H1 (cell line): ENCODE measurements around the gene GXYLT1. TPM values are rescaled to one million over a fixed set of nuclear protein-coding genes. Genes with fewer than 3 reads are reported as not detected.

ENCODE experiments used
- CTCF ChIA-PET: fragments of 300-600 bp; sonication (Branson Sonifier 250); formaldehyde crosslinking; loops from one replicate; lab custom pipeline; 2021; ENCODE audit not compliant: partially characterized antibody; lab: Charles Lee
- POLR2A ChIA-PET: fragments of 300-600 bp; sonication (Branson Sonifier 250); formaldehyde crosslinking; loops from one replicate; lab custom pipeline; 2021; ENCODE audit warnings: inconsistent platforms; ENCODE audit not compliant: partially characterized antibody; lab: Charles Lee
- DNase-seq, 2 experiments: peaks; one replicate each; pipeline versions ENCODE4 v3.0.0 to v3.0.0-alpha.2; 2010 to 2022; ENCODE audit warnings: low spot score in 2 of 2, low read depth in 1 of 2, mixed read lengths in 1 of 2
- FAIRE-seq: peaks from 2 replicates; lab custom pipeline; 2011; peaks lifted over from hg19 to GRCh38; lab: Jason Lieb, UNC
- H2AFZ ChIP-seq: 2 replicates; pipeline ENCODE4 v1.8.1; 2012; ENCODE audit warnings: low read length, inconsistent platforms
- H2AK5ac ChIP-seq: 2 replicates; pipeline ENCODE4 v1.6.1; 2013; ENCODE audit warnings: low read depth, low read length
- H2BK120ac ChIP-seq: replicated peaks from 2 replicates; pipeline ENCODE3; 2013; ENCODE audit warnings: low read depth, low read length, inconsistent platforms
- H2BK12ac ChIP-seq: 2 replicates; pipeline ENCODE4 v1.6.1; 2013; ENCODE audit warnings: low read depth, low read length
- H2BK15ac ChIP-seq: 2 replicates; pipeline ENCODE4 v1.6.1; 2013; ENCODE audit warnings: low read length
- H2BK20ac ChIP-seq: 2 replicates; pipeline ENCODE4 v1.6.1; 2013; ENCODE audit warnings: low read length
- H2BK5ac ChIP-seq: 2 replicates; pipeline ENCODE4 v1.6.1; 2013; ENCODE audit warnings: low read depth, low read length
- H3K14ac ChIP-seq: 2 replicates; pipeline ENCODE4 v1.6.1; 2013; ENCODE audit warnings: inconsistent platforms; ENCODE audit not compliant: insufficient read length
- H3K18ac ChIP-seq: 2 replicates; pipeline ENCODE4 v1.6.1; 2013; ENCODE audit warnings: low read length; ENCODE audit errors: extremely low read depth
- H3K23ac ChIP-seq: 2 replicates; pipeline ENCODE4 v1.6.1; 2013; ENCODE audit warnings: inconsistent platforms; ENCODE audit not compliant: insufficient read length
- H3K23me2 ChIP-seq: 2 replicates; pipeline ENCODE4 v1.6.1; 2013; ENCODE audit warnings: low read depth, low read length
- H3K27ac ChIP-seq: 2 replicates; pipeline ENCODE4 v1.6.1; 2011; ENCODE audit warnings: low read depth, low read length, inconsistent platforms
- H3K27me3 ChIP-seq, 4 experiments: replicated peaks in 1 of 4; 1 replicate in 1 of 4; 2 replicates in 3 of 4; pipeline versions ENCODE4 v1.6.1 to v1.8.1; 2011 to 2013; ENCODE audit warnings: low read length in 3 of 4, mild to moderate bottlenecking in 3 of 4, inconsistent platforms in 2 of 4, mixed read lengths in 2 of 4, moderate library complexity in 1 of 4; ENCODE audit not compliant: control insufficient read depth in 3 of 4, insufficient read depth in 3 of 4; ENCODE audit errors: extremely low read depth in 1 of 4
- H3K36me3 ChIP-seq, 4 experiments: 2 replicates each; pipeline versions ENCODE4 v1.6.1 to v1.8.1; 2011 to 2013; ENCODE audit warnings: mild to moderate bottlenecking in 4 of 4, low read length in 3 of 4, moderate library complexity in 2 of 4, control low read depth in 1 of 4, inconsistent platforms in 1 of 4; ENCODE audit not compliant: insufficient read depth in 4 of 4, control insufficient read depth in 2 of 4
- H3K4ac ChIP-seq: replicated peaks from 2 replicates; pipeline ENCODE3; 2013; ENCODE audit warnings: low read length, low read depth, mixed read lengths, inconsistent platforms; ENCODE audit not compliant: insufficient read length
- H3K4me1 ChIP-seq, 4 experiments: replicated peaks in 1 of 4; 1 replicate in 1 of 4; 2 replicates in 3 of 4; pipeline versions ENCODE4 v1.6.1 to v1.8.1; 2011 to 2013; ENCODE audit warnings: low read length in 3 of 4, inconsistent platforms in 2 of 4, mixed read lengths in 1 of 4; ENCODE audit not compliant: insufficient read depth in 4 of 4, control insufficient read depth in 3 of 4
- H3K4me2 ChIP-seq, 2 experiments: 2 replicates each; pipeline versions ENCODE4 v1.6.1 to v1.8.1; 2011 to 2013; ENCODE audit warnings: low read depth in 2 of 2, low read length in 2 of 2, control low read depth in 1 of 2, inconsistent platforms in 1 of 2, mild to moderate bottlenecking in 1 of 2; ENCODE audit not compliant: insufficient read depth in 1 of 2
- H3K4me3 ChIP-seq, 4 experiments: fragments of 200-600, 300-600 bp in 1 of 4; sonication (generic), shearing (Covaris generic), sonication (Bioruptor Twin) in 1 of 4; 2 replicates each; pipeline versions ENCODE4 v1.5.1 to v1.8.1; 2011 to 2016; ENCODE audit warnings: low read length in 4 of 4, low read depth in 3 of 4, control low read depth in 2 of 4, inconsistent platforms in 2 of 4, mild to moderate bottlenecking in 2 of 4, mixed read lengths in 1 of 4, moderate library complexity in 1 of 4; ENCODE audit not compliant: insufficient read depth in 2 of 4; ENCODE audit errors: extremely low read depth in 1 of 4
- H3K56ac ChIP-seq: replicated peaks from 2 replicates; pipeline ENCODE3; 2013; ENCODE audit warnings: low read depth, mild to moderate bottlenecking, mixed read lengths, low read length, inconsistent platforms; ENCODE audit not compliant: insufficient read length
- H3K79me1 ChIP-seq: 2 replicates; pipeline ENCODE4 v1.6.1; 2013; ENCODE audit warnings: low read depth, low read length, control low read depth
- H3K79me2 ChIP-seq, 2 experiments: 2 replicates each; pipeline versions ENCODE4 v1.6.1 to v1.8.1; 2012 to 2013; ENCODE audit warnings: low read length in 2 of 2, mild to moderate bottlenecking in 2 of 2, inconsistent platforms in 1 of 2; ENCODE audit not compliant: insufficient read depth in 2 of 2, control insufficient read depth in 1 of 2
- H3K9ac ChIP-seq, 4 experiments: replicated peaks in 1 of 4; 1 replicate in 1 of 4; 2 replicates in 3 of 4; pipeline versions ENCODE4 v1.6.1 to v1.8.1; 2011 to 2013; ENCODE audit warnings: low read depth in 3 of 4, low read length in 3 of 4, control low read depth in 2 of 4, mild to moderate bottlenecking in 2 of 4, moderate library complexity in 2 of 4, inconsistent platforms in 1 of 4; ENCODE audit errors: extremely low read depth in 1 of 4
- H3K9me3 ChIP-seq, 2 experiments: 2 replicates each; pipeline versions ENCODE4 v1.6.1 to v1.8.1; 2012 to 2013; ENCODE audit warnings: mild to moderate bottlenecking in 2 of 2, moderate library complexity in 2 of 2, control low read depth in 1 of 2, inconsistent platforms in 1 of 2, low read depth in 1 of 2, low read length in 1 of 2, mixed read lengths in 1 of 2; ENCODE audit not compliant: insufficient read depth in 2 of 2
- H4K20me1 ChIP-seq, 2 experiments: replicated peaks in 1 of 2; 2 replicates each; pipeline versions ENCODE3 to v1.8.1; 2011 to 2013; ENCODE audit warnings: inconsistent platforms in 2 of 2, low read length in 2 of 2, mild to moderate bottlenecking in 1 of 2; ENCODE audit not compliant: insufficient read depth in 2 of 2, control insufficient read depth in 1 of 2
- H4K5ac ChIP-seq: 2 replicates; pipeline ENCODE4 v1.6.1; 2013; ENCODE audit warnings: low read length, low read depth, mixed read lengths, inconsistent platforms; ENCODE audit not compliant: insufficient read length
- H4K8ac ChIP-seq: 2 replicates; pipeline ENCODE4 v1.8.0; 2013; ENCODE audit warnings: mild to moderate bottlenecking, moderate library complexity, low read length, inconsistent platforms; ENCODE audit not compliant: insufficient read depth; ENCODE audit errors: extremely low read depth
- H4K91ac ChIP-seq: replicated peaks from 2 replicates; pipeline ENCODE3; 2013; ENCODE audit warnings: low read length, mixed read lengths, inconsistent platforms; ENCODE audit not compliant: insufficient read length
- BRCA1 ChIP-seq: IDR thresholded peaks from 2 replicates; pipeline ENCODE4 v1.6.1; 2012; ENCODE audit warnings: low read depth, low read length, improper control_type of control experiment
- CREB1 ChIP-seq: IDR thresholded peaks from 2 replicates; pipeline ENCODE4 v1.6.1; 2012; ENCODE audit warnings: inconsistent platforms
- EP300 ChIP-seq, 2 experiments: IDR thresholded peaks; 1 replicate in 1 of 2; 2 replicates in 1 of 2; pipeline ENCODE4 v1.6.1; 2011 to 2012; ENCODE audit warnings: low read depth in 2 of 2, low read length in 2 of 2, mild to moderate bottlenecking in 2 of 2, borderline replicate concordance in 1 of 2, inconsistent platforms in 1 of 2, moderate library complexity in 1 of 2
- KDM1A ChIP-seq: fragments of 200-600, 300-600 bp; sonication (generic); IDR thresholded peaks from 2 replicates; pipeline ENCODE4 v1.7.1; 2016; ENCODE audit warnings: mild to moderate bottlenecking, low read length, borderline replicate concordance
- KDM4A ChIP-seq: IDR thresholded peaks from one replicate; pipeline ENCODE4 v1.7.1; 2012; ENCODE audit warnings: low read depth, mild to moderate bottlenecking, moderate library complexity, low read length, inconsistent platforms; ENCODE audit not compliant: severe bottlenecking
- RAD21 ChIP-seq, 2 experiments: IDR thresholded peaks in 1 of 2; conservative IDR thresholded peaks in 1 of 2; 2 replicates each; pipeline ENCODE4 v1.6.1; 2011; ENCODE audit warnings: low read depth in 2 of 2, low read length in 2 of 2, improper control_type of control experiment in 1 of 2, inconsistent platforms in 1 of 2, mild to moderate bottlenecking in 1 of 2, moderate library complexity in 1 of 2
- RFX5 ChIP-seq: IDR thresholded peaks from 2 replicates; pipeline ENCODE4 v1.6.1; 2011; ENCODE audit warnings: low read depth, low read length, improper control_type of control experiment, borderline replicate concordance
- SAP30 ChIP-seq: fragments of 300-600 bp; sonication (generic); IDR thresholded peaks from 2 replicates; pipeline ENCODE4 v1.7.1; 2012; ENCODE audit warnings: low read length, moderate library complexity, mild to moderate bottlenecking, inconsistent platforms; ENCODE audit not compliant: insufficient read depth, insufficient replicate concordance
- SIRT6 ChIP-seq: IDR thresholded peaks from one replicate; pipeline ENCODE4 v1.7.1; 2012; ENCODE audit warnings: low read length, inconsistent platforms
- WGBS, 2 experiments: shearing (Covaris generic) in 1 of 2; methylation state at CpG; one replicate each; pipeline versions ENCODE4 v1.1.6 to v1.1.7; 2013 to 2015; ENCODE audit warnings: low lambda C conversion rate in 2 of 2, mixed read lengths in 2 of 2, inconsistent platforms in 1 of 2, low coverage in 1 of 2, missing lambda C conversion rate in 1 of 2; ENCODE audit not compliant: insufficient replicate concordance in 2 of 2, insufficient coverage in 1 of 2, insufficient read length in 1 of 2; ENCODE audit errors: extremely low coverage in 1 of 2, missing lambda C conversion rate in 1 of 2; 5-methylcytosine and 5-hydroxymethylcytosine counted together
- polyA plus RNA-seq, 7 experiments: library from polyadenylated mRNA; depleted of rRNA in 3 of 7; stranded (reverse) in 5 of 7; unstranded in 2 of 7; fragments of >200 nt in 5 of 7; fragments of 200-250 nt in 2 of 7; gene quantifications; 1 replicate in 5 of 7; 2 replicates in 1 of 7; 4 replicates in 1 of 7; pipeline versions ENCODE4 v1.2.1 to v1.2.3, GENCODE V29; 2011 to 2013; ENCODE audit warnings: missing spikeins in 2 of 7, mixed read lengths in 2 of 7
- total RNA-seq: library from RNA; stranded (reverse); fragmentation: NEBNext Ultra II Directional; extraction: Animal tissue kit (Norgen Biotek cat#: 25700); gene quantifications from 2 replicates; pipeline ENCODE4 v1.2.1, GENCODE V29; 2021
- TF ChIP-seq, protein P1 (sequence below): IDR thresholded peaks from 2 replicates; pipeline ENCODE4 v1.6.1; 2011; ENCODE audit warnings: low read depth, mild to moderate bottlenecking, low read length; ENCODE audit not compliant: insufficient read depth
- TF ChIP-seq, protein P2 (sequence below): IDR thresholded peaks from 2 replicates; pipeline ENCODE4 v1.6.1; 2011; ENCODE audit warnings: low read length, improper control_type of control experiment

The GXYLT1 gene
- total and polyA plus RNA-seq, 2 of the 8 experiments (the other 6 are each of a cell fraction or from before 2014, with no cell fraction given): 3.1 to 10.7 TPM

DNA sequence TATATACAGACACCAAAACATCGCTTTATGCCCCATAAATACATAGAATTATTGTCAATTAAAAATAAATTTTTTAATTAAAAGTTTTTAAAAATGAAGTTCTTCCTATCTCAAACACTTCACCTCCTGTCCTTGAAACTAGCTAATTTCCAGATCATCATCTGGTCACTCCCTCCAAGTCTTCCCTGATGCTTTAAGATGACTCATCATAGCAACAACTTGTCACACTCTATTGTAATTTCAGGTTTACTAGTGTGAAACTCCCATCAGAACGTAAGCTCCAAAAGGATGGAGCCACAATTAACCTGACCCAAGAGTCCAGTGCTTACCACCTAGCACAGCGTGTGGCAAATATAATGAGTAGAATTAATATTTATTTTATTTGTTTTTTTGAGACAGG, 16.3 kb downstream of the GXYLT1 start:
- peaks cover 0 to 10% (median 6%) of the 10 kb centered on the region in 4 experiments; a peak in 5 of 7 replicates for H3K4me1 ChIP-seq
- no peak overlapping the region for H2AK5ac ChIP-seq
- no peak overlapping the region for H4K91ac ChIP-seq
- no peak overlapping the region for H2AFZ ChIP-seq
- FAIRE-seq (no peak), DNase-seq (no peak)
- H3K27me3 ChIP-seq: no peaks in the 10 kb centered on the region
- no peak overlapping the region for H3K14ac ChIP-seq
- H3K36me3 ChIP-seq: no peaks in the 10 kb centered on the region
- no peak overlapping the region for H3K4me3 ChIP-seq
- H2BK120ac ChIP-seq: no peak overlapping the region
- H3K18ac ChIP-seq: no peak overlapping the region
- peaks cover 0 to 36% of the 10 kb centered on the region in 2 experiments; a peak in 2 of 4 replicates for H3K79me2 ChIP-seq
- H3K9ac ChIP-seq: no peak overlapping the region
- no peak overlapping the region for H2BK15ac ChIP-seq
- no peaks in the 10 kb centered on the region for H3K23me2 ChIP-seq
- POLR2A ChIA-PET: no interaction called here
- H4K5ac ChIP-seq: no peak overlapping the region
- H2BK12ac ChIP-seq: no peak overlapping the region
- 94% methylated on average over 3 of the region's 3 CpGs; no CpG with 5 or more reads in 1 of the 2 experiments for WGBS, 2 experiments
- CTCF ChIA-PET: interaction anchor here (0.7 to 2.2 kb wide), 6 partner anchors 9 to 441 kb away, joined by 3 to 12 read pairs (median 6); no protein-coding TSS in a partner anchor
- H2BK20ac ChIP-seq: no peak overlapping the region
- no peak overlapping the region for H3K27ac ChIP-seq
- H3K23ac ChIP-seq: no peak overlapping the region
- no peak overlapping the region for H4K8ac ChIP-seq
- no peak overlapping the region for H3K4me2 ChIP-seq
- H2BK5ac ChIP-seq: no peak overlapping the region
- H3K56ac ChIP-seq: no peak overlapping the region
- no peaks in the 10 kb centered on the region for H3K79me1 ChIP-seq
- H4K20me1 ChIP-seq: peaks cover 0 to 5% of the 10 kb centered on the region in 2 experiments
- H3K4ac ChIP-seq: no peak overlapping the region
- no peaks in the 10 kb centered on the region for H3K9me3 ChIP-seq
- TF ChIP-seq BRCA1: no peak
- no peak for TF ChIP-seq EP300 (IDR thresholded peaks at IDR 0.05; ENCODE audit: borderline replicate concordance in 1 of 2, low read depth in 2 of 2, low read length in 2 of 2)
- TF ChIP-seq, protein P1, sequence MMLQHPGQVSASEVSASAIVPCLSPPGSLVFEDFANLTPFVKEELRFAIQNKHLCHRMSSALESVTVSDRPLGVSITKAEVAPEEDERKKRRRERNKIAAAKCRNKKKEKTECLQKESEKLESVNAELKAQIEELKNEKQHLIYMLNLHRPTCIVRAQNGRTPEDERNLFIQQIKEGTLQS: no peak
- TF ChIP-seq RFX5: no peak
- no peak for TF ChIP-seq CREB1
- no peak for TF ChIP-seq KDM1A
- TF ChIP-seq SAP30: no peak
- TF ChIP-seq KDM4A: no peak
- no peak for TF ChIP-seq SIRT6
- TF ChIP-seq RAD21 (IDR thresholded peaks at IDR 0.05 in 1 of 2, conservative IDR thresholded peaks at IDR 0.05 in 1 of 2; ENCODE audit: low read depth in 2 of 2, low read length in 2 of 2): no peak
- TF ChIP-seq, protein P2, sequence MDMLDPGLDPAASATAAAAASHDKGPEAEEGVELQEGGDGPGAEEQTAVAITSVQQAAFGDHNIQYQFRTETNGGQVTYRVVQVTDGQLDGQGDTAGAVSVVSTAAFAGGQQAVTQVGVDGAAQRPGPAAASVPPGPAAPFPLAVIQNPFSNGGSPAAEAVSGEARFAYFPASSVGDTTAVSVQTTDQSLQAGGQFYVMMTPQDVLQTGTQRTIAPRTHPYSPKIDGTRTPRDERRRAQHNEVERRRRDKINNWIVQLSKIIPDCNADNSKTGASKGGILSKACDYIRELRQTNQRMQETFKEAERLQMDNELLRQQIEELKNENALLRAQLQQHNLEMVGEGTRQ: no peak
